Measurements from ENCODE around the gene GPD1L. TPM values are rescaled to one million over a fixed set of nuclear protein-coding genes. Genes with fewer than 3 reads are reported as not detected.
A peak's percentile ranks its signal among the peaks of the same experiment; 100 is the strongest.

GPD1L gene
- total and polyA plus RNA-seq, 2 of the 13 experiments (the other 11 are each of a cell fraction or from before 2014, with no cell fraction given) = 4.9 to 13.7 TPM

- TF ChIP-seq RARG (CRISPR knock-in tag; IDR thresholded peaks at IDR 0.05; ENCODE audit: low read depth) = no peak
- no peak for TF ChIP-seq MZF1 (CRISPR knock-in tag; IDR thresholded peaks at IDR 0.05; ENCODE audit: borderline replicate concordance)
- TF ChIP-seq FOXP1 (IDR thresholded peaks at IDR 0.05) = peak; percentile 100
- peak; percentile 100 for TF ChIP-seq FOXP1 (CRISPR knock-in tag; IDR thresholded peaks at IDR 0.05)
- peak; percentile 85; the same call in 1 of the 2 replicates for TF ChIP-seq ZNF350 (CRISPR knock-in tag; IDR thresholded peaks at IDR 0.05; ENCODE audit: borderline replicate concordance, low read depth)
- TF ChIP-seq SCMH1 (CRISPR knock-in tag; IDR thresholded peaks at IDR 0.05; ENCODE audit: borderline replicate concordance) = no peak
- no peak for TF ChIP-seq SRSF9 (IDR thresholded peaks at IDR 0.05; ENCODE audit: borderline replicate concordance, insufficient read depth, low read depth, low read length, poor library complexity, severe bottlenecking)
- TF ChIP-seq THRA (CRISPR knock-in tag; IDR thresholded peaks at IDR 0.05; ENCODE audit: borderline replicate concordance) = peak; percentile 85
- peak; percentile 87; the same call in 1 of the 2 replicates for TF ChIP-seq ATF6 (CRISPR knock-in tag; conservative IDR thresholded peaks at IDR 0.05)
- no peak for TF ChIP-seq ZFYVE20 (CRISPR knock-in tag; IDR thresholded peaks at IDR 0.05; ENCODE audit: borderline replicate concordance, low read depth)
- TF ChIP-seq ZSCAN31 (CRISPR knock-in tag; IDR thresholded peaks at IDR 0.05; ENCODE audit: low read depth) = peak; percentile 56; the same call in 1 of the 2 replicates
- 0 out of 2 replicates have a peak, but pooled peaks have one; percentile 55 for TF ChIP-seq IRF9 (CRISPR knock-in tag; IDR thresholded peaks at IDR 0.05; ENCODE audit: borderline replicate concordance)
- peak; percentile 89; the same call in 1 of the 2 replicates for TF ChIP-seq ZNF614 (CRISPR knock-in tag; IDR thresholded peaks at IDR 0.05; ENCODE audit: borderline replicate concordance)
- TF ChIP-seq NCOR1 (IDR thresholded peaks at IDR 0.05; ENCODE audit: borderline replicate concordance, low read length) = peak; percentile 96
- peak; percentile 84 for TF ChIP-seq BORCS8-MEF2B (CRISPR knock-in tag; IDR thresholded peaks at IDR 0.05)
- no peak for TF ChIP-seq ELK4 (CRISPR knock-in tag; IDR thresholded peaks at IDR 0.05; ENCODE audit: borderline replicate concordance)
- TF ChIP-seq ZNF547 (CRISPR knock-in tag; IDR thresholded peaks at IDR 0.05) = peak; percentile 53; the same call in 1 of the 2 replicates
- no peak for TF ChIP-seq ZSCAN22 (CRISPR knock-in tag; IDR thresholded peaks at IDR 0.05)
- no peak for TF ChIP-seq ZNF598 (CRISPR knock-in tag; IDR thresholded peaks at IDR 0.05; ENCODE audit: borderline replicate concordance)
- no peak for TF ChIP-seq ZNF576 (CRISPR knock-in tag; IDR thresholded peaks at IDR 0.05)
- no peak for TF ChIP-seq ZNF776 (CRISPR knock-in tag; IDR thresholded peaks at IDR 0.05)
- peak; percentile 88 for TF ChIP-seq FOSL2 (CRISPR knock-in tag; IDR thresholded peaks at IDR 0.05)
- TF ChIP-seq FOXO1 (CRISPR knock-in tag; IDR thresholded peaks at IDR 0.05) = peak; percentile 99
- no peak for TF ChIP-seq SOX6 (IDR thresholded peaks at IDR 0.05)
- peak; percentile 97 for TF ChIP-seq SOX6 (CRISPR knock-in tag; IDR thresholded peaks at IDR 0.05)
Measured at GRCh38 chr3:32216172-32216783, 109.9 kb downstream of the GPD1L start (continued).
